Mesenchymal stem cell (in vitro differentiated cells and primary cell): ENCODE data around the gene SYNE2.
A peak's percentile ranks its signal among the peaks of the same experiment; 100 is the strongest.

Experiments
- DNase-seq: peaks from one replicate; pipeline ENCODE4 v3.0.0-alpha.2; 2013
- H2AFZ ChIP-seq: one replicate; pipeline ENCODE4 v1.6.1; 2013; ENCODE audit warnings: low read depth, mild to moderate bottlenecking, control low read depth, inconsistent platforms, low read length, moderate library complexity
- H2AK5ac ChIP-seq: 2 replicates; pipeline ENCODE4 v1.6.1; 2013; ENCODE audit warnings: low read length, moderate library complexity, mild to moderate bottlenecking, inconsistent platforms; ENCODE audit not compliant: severe bottlenecking
- H2BK120ac ChIP-seq: one replicate; pipeline ENCODE4 v1.6.1; 2013; ENCODE audit warnings: low read depth, mild to moderate bottlenecking, inconsistent platforms, low read length, moderate library complexity
- H2BK12ac ChIP-seq, 2 experiments: one replicate each; pipeline ENCODE4 v1.6.1; 2013; ENCODE audit warnings: inconsistent platforms in 2 of 2, low read length in 2 of 2, mild to moderate bottlenecking in 2 of 2, moderate library complexity in 2 of 2, control low read depth in 1 of 2
- H2BK15ac ChIP-seq: one replicate; pipeline ENCODE4 v1.6.1; 2013; ENCODE audit warnings: mild to moderate bottlenecking, low read depth, inconsistent platforms; ENCODE audit not compliant: poor library complexity, severe bottlenecking
- H2BK5ac ChIP-seq: 2 replicates; pipeline ENCODE4 v1.6.1; 2013; ENCODE audit warnings: low read depth, mild to moderate bottlenecking, low read length, control low read depth, inconsistent platforms; ENCODE audit not compliant: poor library complexity, severe bottlenecking
- H3K14ac ChIP-seq, 2 experiments: one replicate each; pipeline ENCODE4 v1.6.1; 2013; ENCODE audit warnings: inconsistent platforms in 2 of 2, low read length in 2 of 2, control low read depth in 1 of 2, mild to moderate bottlenecking in 1 of 2, moderate library complexity in 1 of 2
- H3K18ac ChIP-seq, 2 experiments: one replicate each; pipeline ENCODE4 v1.6.1; 2013; ENCODE audit warnings: inconsistent platforms in 2 of 2, low read length in 2 of 2, control low read depth in 1 of 2, low read depth in 1 of 2, mild to moderate bottlenecking in 1 of 2
- H3K23ac ChIP-seq, 2 experiments: one replicate each; pipeline ENCODE4 v1.6.1; 2013; ENCODE audit warnings: inconsistent platforms in 2 of 2, low read length in 2 of 2, mild to moderate bottlenecking in 2 of 2, moderate library complexity in 2 of 2, control low read depth in 1 of 2
- H3K27ac ChIP-seq: 2 replicates; pipeline ENCODE4 v1.5.1; 2013; ENCODE audit warnings: mild to moderate bottlenecking, moderate library complexity, low read length, control low read depth, inconsistent platforms; ENCODE audit not compliant: poor library complexity, severe bottlenecking
- H3K27me3 ChIP-seq, 2 experiments: 2 replicates each; pipeline versions ENCODE4 v1.6.1 to v1.7.0; 2013; ENCODE audit warnings: low read length in 2 of 2, mild to moderate bottlenecking in 2 of 2, moderate library complexity in 2 of 2, control low read depth in 1 of 2, inconsistent platforms in 1 of 2; ENCODE audit not compliant: control insufficient read depth in 1 of 2, insufficient read depth in 1 of 2
- H3K36me3 ChIP-seq, 2 experiments: 2 replicates each; pipeline versions ENCODE4 v1.6.1 to v1.7.0; 2013; ENCODE audit warnings: low read length in 2 of 2, control low read depth in 1 of 2, inconsistent platforms in 1 of 2, low read depth in 1 of 2, mild to moderate bottlenecking in 1 of 2; ENCODE audit not compliant: insufficient read depth in 2 of 2, control insufficient read depth in 1 of 2
- H3K4ac ChIP-seq, 2 experiments: one replicate each; pipeline ENCODE4 v1.6.1; 2013; ENCODE audit warnings: inconsistent platforms in 2 of 2, low read length in 2 of 2, mild to moderate bottlenecking in 2 of 2, moderate library complexity in 2 of 2, control low read depth in 1 of 2, low read depth in 1 of 2
- H3K4me1 ChIP-seq: 2 replicates; pipeline ENCODE4 v1.6.1; 2013; ENCODE audit warnings: low read depth, low read length, control low read depth; ENCODE audit not compliant: control insufficient read depth, insufficient read depth
- H3K4me2 ChIP-seq: 2 replicates; pipeline ENCODE4 v1.6.1; 2013; ENCODE audit warnings: low read length, mild to moderate bottlenecking, inconsistent platforms; ENCODE audit not compliant: poor library complexity, severe bottlenecking
- H3K4me3 ChIP-seq, 2 experiments: 2 replicates each; pipeline versions ENCODE4 v1.5.1 to v1.7.0; 2013; ENCODE audit warnings: low read length in 2 of 2, mild to moderate bottlenecking in 2 of 2, control low read depth in 1 of 2, low read depth in 1 of 2; ENCODE audit not compliant: insufficient read depth in 1 of 2
- H3K79me1 ChIP-seq: replicated peaks from 2 replicates; pipeline ENCODE4 v1.6.1; 2013; ENCODE audit warnings: mild to moderate bottlenecking, control low read depth, low read length, inconsistent platforms; ENCODE audit not compliant: poor library complexity, severe bottlenecking
- H3K9ac ChIP-seq: 2 replicates; pipeline ENCODE4 v1.7.0; 2013; ENCODE audit warnings: mild to moderate bottlenecking, low read length, moderate library complexity
- H3K9me3 ChIP-seq: 2 replicates; pipeline ENCODE4 v1.7.0; 2013; ENCODE audit warnings: mild to moderate bottlenecking, low read length; ENCODE audit not compliant: control insufficient read depth
- H4K8ac ChIP-seq: one replicate; pipeline ENCODE4 v1.6.1; 2013; ENCODE audit warnings: inconsistent platforms, mild to moderate bottlenecking, low read length, moderate library complexity
- H4K91ac ChIP-seq: one replicate; pipeline ENCODE4 v1.6.1; 2013; ENCODE audit warnings: mild to moderate bottlenecking, low read length, inconsistent platforms
- WGBS: methylation state at CpG from one replicate; pipeline ENCODE4 v1.1.7; 2013; ENCODE audit warnings: mixed read lengths; 5-methylcytosine and 5-hydroxymethylcytosine counted together

The SYNE2 gene

GRCh38 chr14:63908667-63909264 is 56.0 kb downstream of the SYNE2 start:
- DNase-seq = no peak
- Histone ChIP-seq H2AFZ (no peak overlapping the region), H3K23ac (no peak overlapping the region), H3K9me3 (no peaks in the 10 kb centered on the region), H3K4me2 (no peak overlapping the region), H3K14ac (no peak overlapping the region), H3K79me1 (peaks cover 9% of the 10 kb centered on the region), H4K91ac (no peak overlapping the region), H3K4ac (no peak overlapping the region), H2BK120ac (no peak overlapping the region), H3K36me3 (no peaks in the 10 kb centered on the region), H2AK5ac (no peak overlapping the region), H3K4me1 (no peaks in the 10 kb centered on the region), H3K9ac (peak overlapping the region; percentile 60), H2BK15ac (no peak overlapping the region), H2BK12ac (no peak overlapping the region), H3K27ac (no peak overlapping the region), H2BK5ac (no peak overlapping the region), H3K4me3 (peak overlapping the region in 1 of 2 experiments; percentile 63), H3K18ac (no peak overlapping the region), H3K27me3 (no peaks in the 10 kb centered on the region), H4K8ac (no peak overlapping the region)
- 98% methylated on average over 4 of the region's 4 CpGs for WGBS

- Histone ChIP-seq H3K4me3 (no peak overlapping the region), H3K79me1 (peaks cover 9% of the 10 kb centered on the region), H4K8ac (no peak overlapping the region), H3K4me2 (no peak overlapping the region), H3K27me3 (no peaks in the 10 kb centered on the region), H3K23ac (no peak overlapping the region), H4K91ac (no peak overlapping the region), H2BK12ac (no peak overlapping the region), H2AFZ (no peak overlapping the region), H3K18ac (no peak overlapping the region), H3K36me3 (no peaks in the 10 kb centered on the region), H3K27ac (no peak overlapping the region), H3K4ac (no peak overlapping the region), H3K14ac (no peak overlapping the region), H2BK5ac (no peak overlapping the region), H2BK120ac (no peak overlapping the region), H3K9me3 (no peaks in the 10 kb centered on the region), H3K4me1 (no peaks in the 10 kb centered on the region), H2BK15ac (no peak overlapping the region), H2AK5ac (no peak overlapping the region), H3K9ac (no peak overlapping the region)
- DNase-seq = no peak
Observed at GRCh38 chr14:63909984-63910383, 57.2 kb downstream of the SYNE2 start.

GRCh38 chr14:63910583-63911363 is 58.0 kb downstream of the SYNE2 start:
- Histone ChIP-seq H3K27ac (no peak overlapping the region), H3K9ac (no peak overlapping the region), H3K27me3 (no peaks in the 10 kb centered on the region), H3K79me1 (peaks cover 7% of the 10 kb centered on the region), H3K36me3 (no peaks in the 10 kb centered on the region), H2AFZ (no peak overlapping the region), H4K91ac (no peak overlapping the region), H3K14ac (no peak overlapping the region), H2BK5ac (no peak overlapping the region), H4K8ac (peak overlapping the region; percentile 1), H3K18ac (no peak overlapping the region), H3K23ac (no peak overlapping the region), H2BK15ac (no peak overlapping the region), H2BK12ac (no peak overlapping the region), H2AK5ac (no peak overlapping the region), H3K4me1 (no peaks in the 10 kb centered on the region), H3K4me3 (no peak overlapping the region), H3K4me2 (no peak overlapping the region), H2BK120ac (no peak overlapping the region), H3K9me3 (no peaks in the 10 kb centered on the region), H3K4ac (no peak overlapping the region)
- WGBS = 84% methylated on average over 4 of the region's 7 CpGs
- DNase-seq = no peak

GRCh38 chr14:63911404-63911803 is 58.6 kb downstream of the SYNE2 start:
- H3K27ac ChIP-seq = no peak overlapping the region
- no peak overlapping the region for H2BK12ac ChIP-seq
- H3K4me3 ChIP-seq = no peak overlapping the region
- no peak overlapping the region for H3K9ac ChIP-seq
- H2BK120ac ChIP-seq = no peak overlapping the region
- H3K23ac ChIP-seq = no peak overlapping the region
- no peak overlapping the region for H2AFZ ChIP-seq
- no peak overlapping the region for H2AK5ac ChIP-seq
- H3K4me2 ChIP-seq = no peak overlapping the region
- H4K91ac ChIP-seq = no peak overlapping the region
- no peak overlapping the region for H3K4ac ChIP-seq
- WGBS = 100% methylated on average over 1 of the region's 1 CpG
- no peak overlapping the region for H2BK15ac ChIP-seq
- H2BK5ac ChIP-seq = no peak overlapping the region
- no peak overlapping the region for H3K14ac ChIP-seq
- H3K4me1 ChIP-seq = no peaks in the 10 kb centered on the region
- H3K79me1 ChIP-seq = peaks cover 7% of the 10 kb centered on the region
- no peak for DNase-seq
- H4K8ac ChIP-seq = no peak overlapping the region
- H3K36me3 ChIP-seq = no peaks in the 10 kb centered on the region
- no peak overlapping the region for H3K18ac ChIP-seq
- H3K27me3 ChIP-seq = no peaks in the 10 kb centered on the region
- H3K9me3 ChIP-seq = no peaks in the 10 kb centered on the region
